ENCODE measurements around the gene ZNF688.

ZNF688 gene

GRCh38 chr16:30585022-30585399 lies 13.5 kb upstream of the ZNF688 start:
- no peak for DNase-seq

DNA sequence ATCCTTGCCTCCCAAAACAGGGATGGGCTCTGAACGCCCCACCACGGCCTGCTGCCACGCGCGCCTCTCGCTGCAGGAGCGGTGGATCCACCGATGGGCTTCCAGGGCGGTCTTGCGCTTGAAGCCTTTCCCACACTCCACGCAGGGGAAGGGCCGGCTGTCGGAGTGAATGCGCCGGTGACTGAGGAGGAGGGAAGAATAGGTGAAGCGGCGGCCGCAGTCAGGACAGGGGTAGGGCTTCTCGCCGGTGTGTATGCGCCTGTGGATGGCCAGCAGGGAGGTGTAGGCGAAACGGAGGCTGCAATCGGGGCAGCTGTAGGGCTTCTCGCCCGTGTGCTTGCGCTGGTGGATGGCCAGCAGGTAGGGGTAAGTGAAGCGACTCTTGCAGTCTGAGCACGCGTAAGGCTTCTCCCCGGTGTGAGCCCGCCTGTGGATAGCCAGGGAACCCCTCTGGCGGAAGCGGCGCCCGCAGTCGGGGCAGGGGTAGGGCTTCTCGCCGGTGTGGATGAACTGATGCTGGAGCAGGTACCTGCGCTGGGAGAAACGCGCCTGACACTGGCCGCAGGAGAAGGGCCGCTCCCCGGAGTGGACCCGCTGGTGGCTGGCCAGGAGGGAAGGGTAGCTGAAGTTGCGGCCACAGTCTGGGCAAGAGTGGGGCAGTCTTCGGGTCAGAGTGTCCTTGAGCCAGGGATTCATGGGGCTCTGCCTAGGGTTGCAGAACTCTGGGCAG lies 11.3 kb upstream of the ZNF688 start:
- no peak for DNase-seq

DNA sequence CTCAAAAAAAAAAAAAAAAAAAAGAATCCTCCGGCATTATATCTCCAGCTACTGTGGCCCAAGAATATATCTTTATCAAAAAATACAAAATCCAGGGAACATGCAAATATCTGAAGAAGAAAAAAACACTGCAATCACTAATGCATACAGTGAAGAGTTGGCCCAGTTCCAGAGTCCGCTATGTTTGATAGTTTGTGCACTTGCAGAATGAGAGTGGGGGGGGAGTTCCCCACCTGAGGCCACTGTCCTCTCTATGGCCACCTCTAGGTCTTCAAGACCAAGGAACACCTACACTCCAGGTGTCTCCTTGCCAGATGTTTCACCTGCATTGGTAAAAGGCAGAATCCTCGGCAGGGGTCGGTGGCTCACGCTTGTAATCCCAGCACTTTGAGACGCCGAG lies 9.9 kb upstream of the ZNF688 start:
- no peak for DNase-seq

GRCh38 chr16:30574678-30575077 lies 3.2 kb upstream of the ZNF688 start:
- DNase-seq, result no peak

DNA sequence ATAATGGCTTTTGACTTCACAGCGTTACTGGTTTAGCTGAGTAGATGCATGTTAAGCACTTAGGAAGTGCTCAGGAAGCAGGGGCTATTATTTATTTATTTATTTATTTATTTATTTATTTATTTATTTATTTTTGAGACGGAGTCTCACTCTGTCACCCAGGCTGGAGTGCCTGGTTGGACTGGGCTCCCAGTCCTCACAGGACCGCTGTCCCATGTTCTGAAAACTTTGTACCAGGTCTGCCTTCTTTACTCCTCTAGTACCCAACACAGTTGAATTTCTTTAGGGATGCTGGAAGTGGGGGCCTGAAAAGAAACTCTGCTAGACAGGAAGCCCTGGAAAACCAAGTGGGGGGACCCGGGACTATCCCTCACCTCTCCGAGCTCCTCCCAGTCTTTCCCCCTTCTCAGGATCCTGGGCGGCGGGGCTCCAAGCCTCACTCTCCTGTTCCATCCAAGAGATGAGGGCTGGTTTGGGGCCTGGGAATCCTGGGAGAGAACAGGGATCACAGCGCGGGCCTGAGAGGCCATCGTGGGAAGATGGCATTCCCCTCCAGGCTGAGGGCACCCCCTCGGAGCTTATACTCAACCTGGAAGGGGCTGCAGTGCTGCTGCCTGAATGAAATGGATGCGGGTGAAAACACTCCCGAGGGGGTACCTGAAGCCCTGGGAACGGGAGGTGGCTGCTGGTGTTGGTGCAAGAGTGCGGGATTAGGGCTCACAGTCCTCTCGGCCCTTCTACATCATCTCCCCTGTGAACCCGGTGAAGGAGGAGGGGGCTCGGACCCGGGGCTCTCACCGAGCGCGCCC lies 674 bp downstream of the ZNF688 start:
- peak; percentile 35 for DNase-seq

DNA sequence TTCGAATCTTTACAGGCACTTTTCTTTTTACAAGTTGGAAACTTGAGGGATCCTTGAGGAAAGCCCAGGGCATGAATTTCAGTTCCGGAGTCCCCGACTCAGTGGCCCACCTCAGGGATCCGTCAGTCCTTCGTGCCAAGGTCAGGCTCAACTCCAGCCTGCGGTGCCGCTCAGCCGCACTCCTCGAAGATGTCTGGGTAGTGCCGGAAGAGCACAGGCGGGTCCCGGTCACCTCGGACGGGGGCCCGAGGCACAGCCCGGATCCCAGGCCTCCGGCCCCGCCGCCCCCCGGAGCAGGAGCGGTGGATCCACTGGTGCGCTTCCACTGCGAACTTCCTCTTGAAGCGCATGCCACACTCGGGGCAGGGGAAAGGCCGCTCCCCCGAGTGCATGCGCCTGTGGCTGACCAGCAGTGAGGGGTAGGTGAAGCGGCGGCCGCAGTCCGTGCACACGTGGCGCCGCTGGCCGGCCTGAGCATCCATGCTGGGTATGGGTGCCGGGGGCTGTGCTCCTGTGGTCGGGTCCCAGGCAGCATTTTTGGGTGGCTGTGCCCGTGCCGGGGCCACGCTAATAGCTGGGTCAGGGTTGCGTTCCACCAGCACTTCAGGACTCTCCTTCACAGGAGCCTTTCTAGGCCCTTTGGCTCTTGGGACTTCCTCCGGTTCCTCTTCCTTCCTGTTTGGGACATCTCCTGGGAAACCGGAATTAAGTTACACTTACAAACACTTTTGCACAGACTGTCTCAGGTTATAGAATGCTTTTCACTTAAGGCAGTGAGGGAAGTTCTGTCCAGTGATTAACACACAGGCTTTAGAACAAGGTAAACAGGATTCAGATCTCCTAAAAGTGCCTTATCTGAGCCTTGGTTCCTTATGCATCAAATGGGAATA lies 1.5 kb downstream of the ZNF688 start:
- DNase-seq, result no peak

GRCh38 chr16:30569281-30569680 lies 2.2 kb downstream of the ZNF688 start:
- no peak for DNase-seq

- no peak for DNase-seq
Observed at GRCh38 chr16:30567991-30568638, 3.4 kb downstream of the ZNF688 start.

- DNase-seq, result no peak
Observed at GRCh38 chr16:30567160-30567990, 4.1 kb downstream of the ZNF688 start.

DNA sequence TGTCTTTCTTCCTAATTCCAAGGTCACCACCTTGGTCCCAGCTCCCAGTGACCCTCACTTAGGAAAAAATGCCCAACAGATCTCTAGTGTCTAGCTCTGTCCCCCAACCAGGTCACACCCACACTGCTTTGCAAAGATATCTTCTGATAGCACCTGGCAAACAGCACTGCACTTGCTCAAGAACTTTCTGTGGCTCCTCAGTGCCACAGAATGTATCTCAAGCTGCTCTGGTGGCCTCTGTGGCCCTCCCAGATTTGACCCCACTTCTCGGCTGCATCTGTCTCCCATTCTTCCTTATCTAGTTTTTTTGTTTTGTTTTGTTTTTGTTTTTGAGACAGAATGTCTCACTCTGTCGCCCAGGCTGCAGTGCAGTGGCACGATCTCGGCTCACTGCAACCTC lies 5.0 kb downstream of the ZNF688 start:
- no peak for DNase-seq

- no peak for DNase-seq
Observed at GRCh38 chr16:30565984-30566383, 5.5 kb downstream of the ZNF688 start.

DNA sequence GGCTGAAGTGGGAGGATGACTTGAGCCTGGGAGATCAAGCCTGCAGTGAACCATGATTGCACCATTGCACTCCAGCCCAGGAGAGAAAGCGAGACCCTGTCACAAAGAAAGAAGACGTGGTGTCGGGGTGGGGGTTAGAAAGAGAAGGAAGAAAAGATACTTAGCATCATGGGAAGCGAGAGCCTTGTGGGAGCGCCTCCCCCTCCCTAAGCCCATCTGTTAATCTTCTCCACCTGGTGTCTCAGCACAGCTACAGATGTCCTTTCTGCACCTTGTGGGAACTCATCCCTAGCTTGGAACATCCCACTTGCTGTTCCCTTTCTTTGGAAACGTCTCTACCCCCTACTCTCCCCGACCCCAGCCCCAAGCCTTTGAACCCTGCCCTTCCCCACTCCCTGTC lies 6.0 kb downstream of the ZNF688 start:
- no peak for DNase-seq

GRCh38 chr16:30562021-30562420 lies 9.5 kb downstream of the ZNF688 start:
- DNase-seq, result no peak

- no peak for DNase-seq
Observed at GRCh38 chr16:30561089-30561816, 10.3 kb downstream of the ZNF688 start.

DNA sequence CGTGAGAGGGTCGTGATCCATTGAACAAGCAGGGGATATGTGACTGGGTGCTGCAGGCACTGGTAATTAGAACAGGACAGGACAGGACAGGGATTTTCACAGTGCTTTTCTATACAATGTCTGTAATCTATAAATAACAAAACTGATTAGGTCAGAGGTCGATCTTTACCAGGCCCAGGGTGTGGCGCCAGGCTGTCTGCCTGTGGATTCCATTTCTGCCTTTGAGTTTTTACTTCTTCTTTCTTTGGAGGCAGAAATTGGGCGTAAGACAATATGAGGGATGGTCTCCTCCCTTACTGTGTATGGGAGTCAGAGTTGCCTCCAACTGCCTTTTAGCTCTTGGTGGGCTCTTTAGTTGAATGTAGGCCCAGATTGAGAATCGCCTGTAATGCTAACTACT lies 11.8 kb downstream of the ZNF688 start:
- no peak for DNase-seq

- no peak for DNase-seq
Observed at GRCh38 chr16:30558789-30559377, 12.6 kb downstream of the ZNF688 start.

GRCh38 chr16:30557957-30558788 lies 13.3 kb downstream of the ZNF688 start, which contains the start of gene ZNF764:
Gene ZNF764 (minus strand): TSS chr16:30558374. CDS start chr16:30558182, 192 bp downstream.
- DNase-seq, result peak; percentile 99

GRCh38 chr16:30557707-30557956 lies 13.9 kb downstream of the ZNF688 start:
- no peak for DNase-seq

GRCh38 chr16:30556125-30556473 lies 15.4 kb downstream of the ZNF688 start:
- DNase-seq, result no peak
